ENCODE measurements around the gene TMEM132A. TPM values are rescaled to one million over a fixed set of nuclear protein-coding genes. Genes with fewer than 3 reads are reported as not detected.

The TMEM132A gene
- total and polyA plus RNA-seq, 8 donors: 3.1 to 36.7 (median 4.8) TPM

GRCh38 chr11:60887556-60887955 lies 36.7 kb upstream of the TMEM132A start:
- Histone ChIP-seq H3K9me3 (no peaks in the 10 kb centered on the region), H3K4me1 (no peaks in the 10 kb centered on the region), H3K27ac (no peak overlapping the region), H3K4me3 (no peak overlapping the region), H3K36me3 (peaks cover 0 to 6% (median 0%) of the 10 kb centered on the region in 3 donors), H3K27me3 (no peaks in the 10 kb centered on the region)
- peak in 3 of 4 donors; percentile 13 to 29 (median 23) for TF ChIP-seq CTCF (IDR thresholded peaks at IDR 0.05)
- FAIRE-seq (no peak), DNase-seq (peak in 1 of 6 donors; percentile 44), ATAC-seq (peak; percentile 77 to 96 (median 95))
- intact Hi-C loops (cut with DNase I): no loop called here
- 50 to 52% methylated on average over 5 of the region's 5 CpGs for WGBS, 2 donors

- TF ChIP-seq CTCF (IDR thresholded peaks at IDR 0.05): no peak
- Histone ChIP-seq H3K9me3 (no peaks in the 10 kb centered on the region), H3K4me1 (no peaks in the 10 kb centered on the region), H3K27ac (no peak overlapping the region), H3K36me3 (peaks cover 0 to 29% (median 3%) of the 10 kb centered on the region in 3 donors), H3K27me3 (no peaks in the 10 kb centered on the region), H3K4me3 (no peak overlapping the region)
- FAIRE-seq (no peak), ATAC-seq (no peak), DNase-seq (no peak)
- 57% methylated on average over 6 of the region's 6 CpGs for WGBS, 2 donors
- intact Hi-C loops (cut with DNase I): loop anchor here in 1 of 3 donors (10.0 kb wide), 1 partner anchor 45 kb away; the partner anchor contains the start of gene CCDC86
Measured at GRCh38 chr11:60889869-60890311, 34.4 kb upstream of the TMEM132A start.

DNA sequence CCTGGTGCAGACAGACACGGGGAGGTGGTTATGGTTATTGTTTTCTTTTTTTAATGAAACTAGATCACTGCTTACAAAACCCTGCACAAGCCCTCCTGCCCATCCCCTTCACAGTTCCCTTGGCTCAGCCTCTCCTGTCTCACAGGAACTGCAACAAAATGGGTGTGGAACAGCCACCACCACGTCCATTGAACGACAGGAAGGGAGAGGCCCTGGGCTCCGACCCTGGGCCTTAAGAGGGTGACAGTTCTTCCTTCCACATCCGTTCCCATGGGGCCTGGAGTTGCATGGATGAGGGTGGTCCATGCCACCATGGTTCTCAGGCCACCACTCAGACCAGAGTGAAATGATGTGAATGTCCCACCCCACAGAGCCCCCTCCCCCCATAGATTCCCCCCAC lies 33.6 kb upstream of the TMEM132A start:
- WGBS, 2 donors: 83 to 88% methylated on average over 5 of the region's 5 CpGs
- ATAC-seq (no peak), DNase-seq (no peak), FAIRE-seq (no peak)
- peaks cover 0 to 37% (median 6%) of the 10 kb centered on the region in 3 donors for H3K36me3 ChIP-seq
- H3K9me3 ChIP-seq: no peaks in the 10 kb centered on the region
- no peaks in the 10 kb centered on the region for H3K27me3 ChIP-seq
- intact Hi-C loops (cut with DNase I): loop anchor here in 1 of 3 donors (10.0 kb wide), 1 partner anchor 46 kb away; the partner anchor contains the start of gene CCDC86
- no peak overlapping the region for H3K4me3 ChIP-seq
- no peak for TF ChIP-seq CTCF (IDR thresholded peaks at IDR 0.05)
- no peaks in the 10 kb centered on the region for H3K4me1 ChIP-seq
- H3K27ac ChIP-seq: no peak overlapping the region

DNA sequence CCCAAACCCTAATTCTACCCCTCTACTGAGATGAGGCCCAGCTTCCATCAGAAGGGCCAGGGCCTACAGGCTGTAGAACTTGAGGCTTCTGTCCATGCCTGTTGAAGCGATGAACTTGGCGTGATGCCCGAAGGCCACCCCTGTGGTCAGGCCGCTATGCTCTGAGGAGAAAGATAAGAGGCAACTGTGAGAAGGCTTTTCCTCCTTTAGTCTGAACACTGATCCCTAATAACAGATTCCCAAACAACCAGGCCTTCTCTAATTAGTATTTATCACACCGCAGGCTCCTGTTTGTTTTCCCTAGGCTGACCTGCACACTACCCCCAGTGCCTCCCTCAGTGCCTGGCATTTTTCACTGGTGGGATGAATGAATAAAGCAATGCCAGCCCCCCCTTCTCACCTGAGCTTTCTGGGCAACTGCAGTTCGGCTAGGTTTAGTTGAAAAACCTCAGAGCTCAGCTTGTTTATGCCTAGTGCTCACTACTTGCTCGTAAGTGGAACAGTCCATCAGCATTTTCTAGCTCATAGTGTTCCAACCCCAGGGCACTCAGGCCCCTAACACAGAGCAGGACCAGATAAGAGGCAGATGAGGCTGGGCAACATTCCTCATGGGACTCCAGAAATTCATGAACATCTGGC lies 33.0 kb upstream of the TMEM132A start:
- FAIRE-seq: no peak
- ATAC-seq: no peak
- H3K36me3 ChIP-seq: peaks cover 0 to 43% (median 11%) of the 10 kb centered on the region in 3 donors

More for the DNA sequence above, 33.0 kb upstream of the TMEM132A start:
- no peak for TF ChIP-seq CTCF (IDR thresholded peaks at IDR 0.05)
- Histone ChIP-seq H3K4me3 (no peak overlapping the region), H3K27me3 (no peaks in the 10 kb centered on the region), H3K9me3 (no peaks in the 10 kb centered on the region), H3K4me1 (no peaks in the 10 kb centered on the region), H3K27ac (no peak overlapping the region)
- DNase-seq: peak in 1 of 6 donors; percentile 52
- WGBS, 2 donors: 79 to 80% methylated on average over 7 of the region's 7 CpGs
- intact Hi-C loops (cut with DNase I): loop anchor here in 1 of 3 donors (10.0 kb wide), 1 partner anchor 46 kb away; the partner anchor contains the start of gene CCDC86

All from pancreas (tissue), 10 donors.